Ammon's horn (tissue), 1 donor: ENCODE results near the gene DLEC1.
"Not testable (repeated sequence)": the region's sequence is repeated elsewhere in the genome, so short reads cannot be mapped to it uniquely, and the experiment has no call there.

Experiments
- DNase-seq: peaks from one replicate; pipeline ENCODE4 v3.0.0-alpha.2; 2016; ENCODE audit warnings: low spot score

Gene DLEC1

DNA sequence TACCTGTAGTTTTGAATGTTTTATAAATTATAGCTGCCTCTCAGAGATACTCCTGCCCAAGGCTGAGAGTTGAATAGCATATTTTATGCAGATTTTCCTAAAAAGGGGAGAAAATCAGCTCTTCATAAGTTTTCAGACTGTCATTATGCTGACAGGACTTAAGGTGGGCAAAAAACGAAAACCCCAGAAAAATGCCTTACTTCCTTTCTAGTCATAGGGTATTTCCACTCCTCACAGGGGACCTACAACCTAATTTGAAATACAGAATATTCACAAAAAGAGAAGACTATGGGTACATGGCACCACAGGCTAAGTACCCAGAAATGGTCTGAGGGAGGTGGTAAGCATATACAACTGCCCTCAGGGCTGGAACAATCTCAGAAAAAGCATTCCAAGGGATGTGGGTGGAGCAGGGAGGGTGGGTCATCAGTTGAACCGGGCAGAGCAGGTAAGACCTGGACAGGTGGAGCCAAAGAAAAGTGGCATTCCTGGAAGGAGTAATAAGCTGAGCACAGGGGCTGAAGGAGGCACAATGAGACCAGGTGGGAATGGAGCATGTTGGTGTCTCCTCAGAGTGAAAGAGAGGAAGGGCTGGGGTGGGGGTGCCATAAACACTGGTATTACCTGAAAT, 115.7 kb downstream of the DLEC1 start:
- no peak for DNase-seq

DNA sequence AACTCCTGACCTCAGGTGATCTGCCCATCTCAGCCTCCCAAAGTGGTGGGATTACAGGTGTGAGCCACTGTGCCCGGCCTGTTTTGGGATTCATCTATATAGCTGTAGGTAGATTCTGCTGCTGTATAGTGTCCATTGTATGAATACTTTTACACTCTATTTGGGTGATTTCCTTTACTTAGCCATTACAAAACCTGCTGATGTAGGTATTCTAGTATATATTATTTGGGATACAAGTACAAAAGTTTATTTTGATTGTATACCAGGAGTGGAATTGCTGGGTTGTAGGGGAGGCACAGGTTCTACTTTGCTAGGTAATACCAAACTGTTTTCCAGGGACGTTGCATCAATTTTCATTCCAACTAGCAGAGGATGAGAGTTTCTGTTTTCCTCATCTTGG, 116.8 kb downstream of the DLEC1 start:
- DNase-seq, result no peak

DNA sequence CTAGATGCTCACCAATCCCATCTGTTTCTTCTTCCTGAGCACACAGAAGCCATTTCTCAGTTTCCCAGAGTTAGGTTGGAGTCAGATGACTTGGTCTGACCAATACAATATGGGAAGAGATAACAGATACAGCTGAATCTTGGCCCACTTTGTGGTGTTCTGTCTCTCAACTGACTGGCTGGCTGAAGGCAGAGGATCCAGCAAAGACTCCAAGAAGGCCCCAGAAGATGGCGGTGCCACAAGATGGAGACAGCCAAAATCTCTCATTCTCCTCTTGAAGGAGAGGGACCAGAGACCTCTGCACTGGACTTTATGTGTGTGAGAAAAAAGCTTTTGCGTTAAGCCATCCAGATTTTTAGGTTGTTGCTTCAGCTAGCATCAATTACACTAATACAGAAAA, 118.1 kb downstream of the DLEC1 start:
- DNase-seq, result no peak

DNA sequence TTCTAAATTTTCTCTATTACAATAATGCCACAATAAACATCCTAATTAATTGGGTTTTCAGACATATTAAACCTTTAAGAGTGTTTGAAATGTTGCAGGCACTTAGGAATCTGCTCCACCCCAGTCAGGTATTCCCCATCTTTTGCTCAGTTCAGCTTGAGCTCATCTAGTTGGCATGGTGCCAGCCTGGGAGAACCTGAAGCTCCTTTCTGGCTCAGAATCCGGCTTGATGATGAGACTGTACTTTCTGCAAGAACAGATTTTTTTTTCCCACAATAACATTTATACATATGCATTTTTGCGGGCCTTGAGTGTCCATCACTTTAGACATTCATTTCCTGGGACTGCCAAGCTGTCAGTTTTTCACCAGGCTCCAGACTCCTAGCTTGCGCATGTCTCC, 118.6 kb downstream of the DLEC1 start:
- DNase-seq, result no peak

DNA sequence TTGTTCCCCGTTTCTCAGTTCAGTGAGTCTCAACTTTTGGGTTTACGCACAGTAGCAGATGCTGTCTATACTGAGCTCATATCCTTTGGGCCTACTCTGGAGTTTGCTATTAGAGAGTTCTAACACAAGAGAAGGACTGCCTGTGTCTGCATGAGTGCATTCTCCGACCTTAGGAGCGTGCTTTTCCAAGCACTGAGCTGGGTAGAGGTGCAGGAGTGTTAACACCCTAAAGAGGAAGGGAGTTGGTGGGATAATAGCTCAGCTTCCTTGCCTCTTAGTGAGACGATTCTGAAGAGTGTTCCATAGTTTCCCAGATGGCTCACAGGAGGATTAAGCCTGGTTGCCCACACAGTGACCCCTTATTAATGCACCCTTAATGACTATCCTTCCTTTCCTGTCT, 119.5 kb downstream of the DLEC1 start:
- no peak for DNase-seq

DNA sequence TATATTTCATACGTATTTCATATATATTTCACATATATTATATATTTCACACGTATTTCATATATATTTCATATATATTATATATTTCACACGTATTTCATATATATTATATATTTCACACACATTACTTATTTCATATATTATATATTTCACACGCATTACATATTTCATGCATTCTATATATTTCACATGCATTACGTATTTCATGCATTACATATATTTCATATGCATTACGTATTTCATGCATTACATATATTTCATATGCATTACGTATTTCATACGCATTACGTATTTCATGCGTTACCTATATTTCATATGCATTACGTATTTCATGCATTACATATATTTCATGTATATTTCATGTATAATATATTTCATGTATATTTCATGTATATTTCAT, 121.7 kb downstream of the DLEC1 start:
- DNase-seq, result not testable (repeated sequence)

DNA sequence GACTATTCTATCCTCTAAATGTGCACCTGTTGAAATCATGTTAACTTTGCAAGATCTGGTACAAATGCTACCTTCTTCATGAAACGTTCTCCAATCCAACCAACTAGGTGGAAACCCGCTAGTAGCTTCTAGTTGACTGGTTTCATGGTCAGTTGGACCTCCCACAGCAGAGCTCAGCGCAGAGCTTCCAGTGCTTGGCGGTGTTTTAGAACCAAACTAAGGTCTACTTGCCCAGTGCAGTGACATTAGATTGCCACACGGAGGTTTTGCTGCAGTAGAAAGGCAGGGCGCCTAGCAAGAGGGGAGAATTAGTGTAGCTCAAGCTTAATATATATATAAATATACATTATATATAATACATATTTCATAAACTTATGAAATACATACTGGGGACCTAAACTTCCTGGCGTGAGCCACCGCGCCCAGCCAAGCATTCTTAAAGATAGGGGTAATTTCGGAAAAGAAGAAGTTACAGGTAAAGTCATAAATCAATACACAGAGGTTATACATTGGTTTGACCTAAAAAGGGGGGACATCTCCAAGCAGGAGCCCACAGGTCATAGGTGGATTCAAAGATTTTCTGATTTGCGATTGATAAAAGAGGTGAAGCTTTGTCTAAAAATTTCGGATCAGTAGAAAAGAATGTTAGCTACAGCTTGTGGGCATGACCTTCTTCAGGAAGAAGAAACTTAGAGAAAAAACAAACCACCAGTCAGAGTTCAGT, 124.3 kb downstream of the DLEC1 start:
- no peak for DNase-seq

DNA sequence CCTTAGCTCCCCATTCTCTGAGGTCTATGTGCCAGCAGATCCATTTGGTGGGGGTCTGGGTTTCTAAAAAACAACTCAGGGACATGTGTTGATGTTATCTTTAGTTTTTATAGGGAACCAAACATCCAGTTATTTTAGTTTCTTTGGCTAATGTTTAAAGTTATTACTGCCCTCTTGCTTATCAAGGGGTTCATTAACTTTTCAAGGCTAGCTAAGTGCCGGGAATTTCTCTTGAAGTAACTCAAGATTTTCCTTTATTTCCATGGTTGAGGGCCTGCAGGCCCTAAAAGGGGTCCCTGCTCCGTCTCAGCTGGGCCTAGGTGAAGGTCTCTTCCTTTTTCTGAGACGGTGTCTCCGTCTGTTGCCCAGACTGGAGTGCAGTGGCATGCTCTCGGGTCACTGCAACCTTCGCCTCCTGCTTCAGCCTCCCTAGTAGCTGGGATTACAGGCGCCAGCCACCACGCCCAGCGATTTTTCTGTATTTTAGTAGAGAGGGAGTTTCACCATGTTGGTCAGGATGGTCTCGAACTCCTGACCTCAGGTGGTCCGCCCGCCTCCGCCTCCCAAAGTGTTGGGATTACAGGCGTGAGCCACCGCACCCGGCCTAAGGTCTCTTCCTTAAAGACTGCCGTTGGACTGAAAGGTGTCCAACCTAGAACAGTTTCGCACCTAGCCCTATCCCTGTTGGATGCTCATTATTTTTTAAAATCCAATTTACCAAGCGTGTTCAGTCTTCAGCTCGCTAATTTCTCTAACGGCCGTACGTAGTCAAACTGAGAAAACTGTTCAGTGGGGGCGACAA, 125.0 kb downstream of the DLEC1 start:
- DNase-seq, result no peak

DNA sequence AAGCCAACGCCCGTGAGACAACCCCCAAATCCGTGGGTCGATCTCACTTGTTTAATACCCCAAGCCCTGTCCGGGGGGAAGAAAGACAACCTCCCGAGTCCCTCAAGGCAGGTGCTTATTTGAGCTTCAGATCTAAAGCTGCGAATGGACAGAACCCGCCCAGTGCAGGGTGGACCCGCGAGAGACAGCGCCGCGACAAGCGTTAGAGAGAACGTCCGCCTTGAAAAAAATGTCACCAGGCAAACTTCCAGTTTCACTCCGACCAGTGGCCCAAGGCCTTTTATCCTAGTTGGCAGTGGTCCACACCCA, 125.6 kb downstream of the DLEC1 start:
- no peak for DNase-seq

DNA sequence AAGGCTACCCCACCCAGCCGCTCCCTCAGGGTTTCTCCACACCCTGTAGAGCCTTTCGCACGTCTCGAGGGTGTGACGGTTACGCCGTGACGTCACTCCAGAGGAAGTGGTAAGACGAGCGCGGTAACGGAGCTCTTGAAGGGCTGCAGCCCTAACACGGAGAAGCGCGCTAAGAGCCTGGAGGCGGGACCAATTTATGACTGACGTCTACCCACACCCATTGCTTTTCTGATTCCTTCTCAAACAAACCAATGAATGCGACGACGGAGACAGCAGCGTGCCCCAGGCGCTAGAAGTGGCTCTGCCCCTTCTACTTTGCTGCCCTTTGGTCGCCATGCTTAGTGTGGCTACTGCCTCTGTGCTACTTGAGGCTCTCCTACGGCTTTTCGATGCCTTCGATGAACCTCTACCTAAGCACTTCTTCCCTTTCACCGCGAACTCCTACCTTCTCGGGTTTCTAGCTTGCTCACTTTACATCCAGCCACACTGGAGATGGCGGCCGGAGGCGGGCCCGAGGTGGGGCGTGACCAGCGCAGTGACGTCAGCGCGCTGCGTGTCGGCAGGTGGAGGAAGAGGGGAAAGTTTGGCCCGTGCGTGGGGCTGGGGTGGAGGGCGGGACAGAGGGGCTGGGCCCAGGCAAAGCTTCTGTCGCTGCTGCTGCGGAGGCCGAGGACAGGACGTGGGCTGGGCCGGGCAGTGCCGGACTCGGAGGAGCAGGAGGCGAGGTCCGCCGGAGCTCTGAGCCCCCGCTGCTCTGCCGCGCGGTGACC, 126.1 kb downstream of the DLEC1 start, which contains the start of gene OXSR1:
Gene OXSR1 (plus strand): TSS at position 586 of the 770 bp plus-strand sequence. CDS start 340 bp downstream, outside the sequence.
- DNase-seq, result peak; percentile 100

DNA sequence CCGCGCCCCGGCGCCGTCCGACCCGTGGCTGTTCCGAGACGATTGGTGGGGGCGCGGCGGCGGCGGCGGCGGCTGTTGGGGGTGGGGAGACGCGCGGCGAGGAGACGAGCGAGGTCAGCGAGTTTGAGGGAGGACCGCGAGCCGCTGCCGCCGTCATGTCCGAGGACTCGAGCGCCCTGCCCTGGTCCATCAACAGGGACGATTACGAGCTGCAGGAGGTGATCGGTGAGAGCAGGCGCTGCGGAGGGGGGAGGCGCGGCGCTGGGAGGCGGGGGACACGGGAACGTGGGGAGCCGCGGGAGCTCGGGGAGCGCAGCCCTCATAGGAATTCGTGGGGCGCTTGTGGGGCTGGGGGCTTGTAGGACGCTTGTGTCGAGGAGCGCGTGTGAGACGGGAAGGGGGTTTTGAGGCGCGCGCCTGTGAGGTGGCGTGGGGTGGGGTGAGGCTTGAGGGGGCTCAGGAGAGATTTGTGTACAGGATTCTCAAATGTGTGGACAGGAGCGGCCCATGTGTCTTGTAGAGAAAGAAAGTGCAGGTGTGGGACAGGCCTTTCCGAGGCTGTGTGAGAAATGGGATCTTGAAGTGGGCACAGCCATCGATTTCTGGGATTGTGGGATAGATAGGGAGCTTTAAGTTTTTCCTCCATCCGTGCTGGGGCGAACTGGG, 126.8 kb downstream of the DLEC1 start:
- peak; percentile 56 for DNase-seq

DNA sequence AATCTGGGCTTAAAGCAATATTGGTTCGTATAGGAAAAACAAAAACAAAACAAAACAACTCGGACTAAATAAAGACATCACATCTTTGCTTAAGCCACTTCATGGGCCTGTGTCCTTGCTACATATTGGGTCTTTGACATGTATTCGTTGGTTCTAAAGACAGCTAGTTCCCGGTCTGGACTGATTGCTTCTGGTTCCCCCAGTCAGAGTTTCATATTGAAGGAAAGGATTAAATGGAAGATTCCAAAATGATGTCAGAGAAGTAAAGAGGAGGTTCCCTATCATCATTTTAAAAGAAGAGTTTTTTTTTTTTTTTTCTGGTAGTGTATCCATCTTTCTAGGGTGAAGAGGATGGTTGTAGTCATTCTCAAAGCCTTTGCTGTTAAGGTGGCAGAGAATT, 128.6 kb downstream of the DLEC1 start:
- no peak for DNase-seq

DNA sequence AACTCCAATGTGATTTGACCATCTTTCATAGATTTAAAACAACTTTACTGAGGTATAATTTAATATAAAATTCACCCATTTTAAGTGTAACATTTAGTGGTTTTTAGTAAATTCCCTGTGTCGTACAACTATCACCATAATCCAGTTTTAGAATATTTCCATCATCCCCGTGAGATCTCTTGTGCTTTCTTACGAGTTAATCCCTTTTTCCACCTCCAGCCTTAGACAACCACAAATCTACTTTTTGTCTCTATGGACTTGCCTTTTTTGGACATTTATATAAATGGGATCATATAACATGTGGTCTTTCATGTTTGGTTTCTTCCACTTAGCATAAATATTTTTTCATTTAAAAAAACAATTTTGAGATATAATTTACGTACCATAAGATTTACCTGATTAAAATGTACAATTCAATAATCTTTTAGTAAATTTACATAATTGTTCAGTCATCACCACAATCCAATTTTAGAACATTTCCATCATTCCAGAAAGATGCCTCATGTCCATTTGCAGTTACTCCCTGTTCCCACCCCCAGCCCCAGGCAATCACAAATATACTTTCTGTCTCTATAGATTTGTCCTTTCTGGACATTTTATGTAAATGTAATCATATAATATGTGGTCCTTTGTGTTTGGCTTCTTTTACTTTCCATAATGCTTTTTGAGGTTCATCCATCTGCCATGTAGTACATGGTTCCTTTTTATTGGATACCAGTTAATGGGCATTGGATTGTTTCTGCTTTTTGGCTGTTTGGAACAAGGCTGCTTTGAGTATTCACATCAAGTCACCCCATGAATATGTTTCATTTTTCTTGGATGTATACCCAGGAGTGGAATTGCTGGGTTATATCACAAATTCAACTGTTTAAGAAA, 129.4 kb downstream of the DLEC1 start:
- DNase-seq, result no peak

DNA sequence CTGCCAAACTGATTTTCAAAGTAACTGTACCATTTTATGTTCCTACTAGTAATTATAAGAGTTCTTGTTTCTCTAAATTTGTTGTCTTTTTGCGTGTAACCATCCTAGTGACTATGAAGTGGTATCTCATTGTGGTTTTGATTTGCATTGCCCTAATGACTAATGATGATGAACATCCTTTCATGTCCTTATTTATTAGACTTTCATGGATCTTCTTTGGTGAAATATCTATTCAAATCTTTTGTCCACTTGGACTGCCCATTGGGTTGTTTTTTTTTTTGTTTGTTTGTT, 130.0 kb downstream of the DLEC1 start:
- no peak for DNase-seq

DNA sequence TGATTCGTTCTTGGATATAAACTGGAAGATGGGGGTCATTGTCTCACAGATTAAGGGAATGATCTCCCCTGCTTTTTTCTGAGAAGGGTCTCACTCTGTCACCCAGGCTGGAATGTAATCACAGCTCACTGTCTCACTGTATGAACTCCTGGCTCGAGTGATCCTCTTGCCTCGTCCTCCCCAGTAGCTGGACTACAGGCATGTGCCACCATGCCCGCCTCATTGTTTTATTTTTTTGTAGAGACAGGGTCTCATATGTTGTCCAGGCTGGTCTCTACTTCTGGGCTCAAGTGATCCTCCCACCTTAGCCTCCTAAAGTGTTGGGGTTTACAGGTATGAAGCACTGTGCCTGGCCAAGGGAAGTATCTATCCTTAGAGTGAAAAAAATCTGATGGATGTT, 131.7 kb downstream of the DLEC1 start:
- DNase-seq, result no peak

DNA sequence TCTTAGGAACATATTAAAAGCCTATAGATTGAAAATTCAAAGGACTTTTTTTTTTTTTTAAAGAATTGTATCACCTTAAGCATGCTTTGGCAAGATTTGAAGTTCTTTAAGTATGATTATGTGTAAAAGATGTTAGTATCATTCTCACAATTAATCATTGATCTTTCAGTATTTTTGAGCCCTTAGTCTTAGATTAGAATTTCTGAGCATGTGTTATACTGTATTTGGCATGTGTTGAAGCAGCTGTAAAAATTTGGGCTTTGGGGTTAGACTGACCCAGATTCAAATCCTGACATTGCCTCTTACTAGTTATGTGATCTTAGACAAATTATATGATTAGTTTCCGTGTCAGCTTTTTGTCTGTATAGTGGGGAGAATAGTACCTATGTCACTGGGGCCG, 132.6 kb downstream of the DLEC1 start:
- no peak for DNase-seq
